GM19438 (cell line): ENCODE results near the gene PPFIA1.
"Not testable (repeated sequence)": the region's sequence is repeated elsewhere in the genome, so short reads cannot be mapped to it uniquely, and the experiment has no call there.

Experiments
- ATAC-seq: cut with Tn5 transposase; IDR thresholded peaks from one replicate; pipeline ENCODE4 v1.9.1; 2021; ENCODE audit warnings: low read depth; ENCODE audit not compliant: unreplicated experiment

PPFIA1 gene

GRCh38 chr11:70319396-70320076, 49.0 kb downstream of the PPFIA1 start:
- ATAC-seq, result no peak

- ATAC-seq, result no peak
Measured at GRCh38 chr11:70322666-70323065, 52.2 kb downstream of the PPFIA1 start.

- ATAC-seq, result no peak
Measured at GRCh38 chr11:70323806-70324205, 53.3 kb downstream of the PPFIA1 start.

GRCh38 chr11:70324376-70325115, 54.1 kb downstream of the PPFIA1 start:
- ATAC-seq, result no peak

GRCh38 chr11:70325824-70326223, 55.3 kb downstream of the PPFIA1 start:
- ATAC-seq, result no peak

- ATAC-seq, result no peak
Measured at GRCh38 chr11:70326365-70326811, 55.9 kb downstream of the PPFIA1 start.

- ATAC-seq, result no peak
Measured at GRCh38 chr11:70326833-70327232, 56.3 kb downstream of the PPFIA1 start.

GRCh38 chr11:70327717-70328116, 57.2 kb downstream of the PPFIA1 start:
- ATAC-seq, result no peak

- ATAC-seq, result no peak
Measured at GRCh38 chr11:70328556-70328955, 58.1 kb downstream of the PPFIA1 start.

GRCh38 chr11:70331320-70331843, 60.9 kb downstream of the PPFIA1 start:
- ATAC-seq, result not testable (repeated sequence)

GRCh38 chr11:70331901-70332300, 61.4 kb downstream of the PPFIA1 start:
- ATAC-seq, result no peak

GRCh38 chr11:70332567-70332966, 62.1 kb downstream of the PPFIA1 start:
- ATAC-seq, result no peak

- no peak for ATAC-seq
Measured at GRCh38 chr11:70333261-70333660, 62.8 kb downstream of the PPFIA1 start.

- no peak for ATAC-seq
Measured at GRCh38 chr11:70334351-70334995, 64.0 kb downstream of the PPFIA1 start.

- no peak for ATAC-seq
Measured at GRCh38 chr11:70335511-70335910, 65.0 kb downstream of the PPFIA1 start.

- no peak for ATAC-seq
Measured at GRCh38 chr11:70338594-70338993, 68.1 kb downstream of the PPFIA1 start.

GRCh38 chr11:70339066-70339465, 68.6 kb downstream of the PPFIA1 start:
- no peak for ATAC-seq

GRCh38 chr11:70341881-70342429, 71.5 kb downstream of the PPFIA1 start:
- ATAC-seq, result no peak

GRCh38 chr11:70343636-70344035, 73.1 kb downstream of the PPFIA1 start:
- no peak for ATAC-seq

- no peak for ATAC-seq
Measured at GRCh38 chr11:70348191-70348590, 77.7 kb downstream of the PPFIA1 start.

- no peak for ATAC-seq
Measured at GRCh38 chr11:70348608-70349007, 78.1 kb downstream of the PPFIA1 start.
